B cell (primary cell): ENCODE results near the gene PSMD10.

ENCODE experiments used
- CTCF ChIP-seq: fragments of 200-600 bp; IDR thresholded peaks from one replicate; pipeline ENCODE4 v1.8.0; 2022; ENCODE audit warnings: antibody characterized with exemption, mild to moderate bottlenecking
- EZH2 ChIP-seq: IDR thresholded peaks from 2 replicates; pipeline ENCODE4 v1.6.1; 2012; ENCODE audit warnings: borderline replicate concordance, low read depth, mild to moderate bottlenecking, moderate library complexity, low read length; ENCODE audit not compliant: insufficient read depth, poor library complexity, severe bottlenecking

GRCh38 chrX:108126661-108127060, 35.3 kb upstream of the PSMD10 start:
- TF ChIP-seq CTCF (no peak), EZH2 (no peak)
